GM18508 (cell line): ENCODE results near the gene CDC42EP5.
"Not testable (repeated sequence)": the region's sequence is repeated elsewhere in the genome, so short reads cannot be mapped to it uniquely, and the experiment has no call there.

Experiments used
- ATAC-seq: cut with Tn5 transposase; IDR thresholded peaks from one replicate; pipeline ENCODE4 v1.9.1; 2021; ENCODE audit warnings: moderate number of reproducible peaks; ENCODE audit not compliant: insufficient read depth, unreplicated experiment

Gene CDC42EP5

GRCh38 chr19:54473071-54473891, at the start of gene CDC42EP5:
CDC42EP5 (minus strand) TSS chr19:54473296; CDS start chr19:54465547, 7,749 bp downstream.
- ATAC-seq: no peak

DNA sequence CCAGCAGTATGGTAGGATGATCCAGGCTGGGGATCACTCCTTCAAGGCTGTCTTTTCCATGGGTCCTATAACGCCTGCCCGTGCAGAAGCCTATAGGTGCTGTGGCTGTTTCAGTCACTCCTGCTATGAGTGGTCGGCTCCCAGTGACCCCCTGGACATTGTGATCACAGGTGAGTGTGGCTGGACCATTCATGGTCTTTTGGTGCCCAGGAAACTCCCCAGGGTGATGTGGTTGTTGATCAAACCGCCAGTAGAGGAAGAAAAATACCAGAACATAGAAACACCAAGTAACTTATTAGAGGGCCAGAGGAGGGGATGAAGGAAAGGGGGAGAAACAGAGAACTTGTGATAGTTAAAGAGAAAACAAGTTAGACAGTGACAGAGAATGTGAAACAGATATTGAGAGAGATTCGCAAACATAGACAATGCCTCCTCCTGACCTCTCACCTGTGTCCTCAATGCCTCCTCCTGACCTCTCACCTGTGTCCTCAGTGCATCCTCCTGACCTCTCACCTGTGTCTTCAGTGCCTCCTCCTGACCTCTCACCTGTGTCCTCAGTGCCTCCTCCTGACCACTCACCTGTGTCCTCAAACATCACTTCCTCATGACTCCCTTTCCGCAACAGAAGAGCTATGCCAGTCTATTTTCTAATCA, 48.9 kb upstream of the CDC42EP5 start:
- no peak for ATAC-seq

GRCh38 chr19:54521022-54521859, 48.1 kb upstream of the CDC42EP5 start:
- no peak for ATAC-seq

DNA sequence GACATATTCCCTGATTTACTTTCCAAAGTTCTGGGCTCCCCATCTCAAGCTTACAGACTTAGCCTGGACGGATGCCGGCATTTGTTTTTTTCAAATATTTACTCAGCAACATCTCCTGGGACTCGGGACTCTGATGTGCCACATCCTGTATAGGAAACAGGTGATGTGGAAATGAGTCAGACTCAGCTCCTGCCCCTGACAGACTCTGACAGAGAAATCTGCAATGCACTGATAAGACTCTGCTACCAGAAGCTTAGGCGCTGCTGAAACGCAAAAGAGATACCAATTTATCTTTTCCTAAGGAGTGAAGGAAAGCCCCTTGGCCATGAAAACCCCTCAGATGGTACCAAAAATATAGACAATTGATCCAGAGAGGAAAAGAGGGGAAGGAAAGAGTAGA, 45.7 kb upstream of the CDC42EP5 start:
- peak; percentile 55 for ATAC-seq

DNA sequence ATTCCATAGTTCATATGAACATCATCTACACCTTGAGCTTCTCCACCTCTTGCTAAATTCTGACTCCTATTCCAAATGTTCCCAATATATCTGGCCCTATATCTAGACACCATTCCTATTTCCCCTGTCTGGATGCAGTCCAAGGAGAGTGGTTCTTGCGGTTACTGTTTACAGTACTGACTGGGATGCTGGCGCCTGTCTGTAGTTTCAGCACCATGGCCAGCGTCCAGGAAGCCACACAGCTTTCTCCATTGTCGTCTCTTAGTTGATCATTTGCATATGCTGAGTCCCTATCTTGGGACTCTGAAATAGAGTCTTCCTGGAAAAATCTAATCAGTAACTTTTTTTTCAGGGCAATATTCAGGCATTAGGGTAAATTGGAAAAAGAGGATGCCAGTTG, 44.4 kb upstream of the CDC42EP5 start:
- ATAC-seq: no peak

DNA sequence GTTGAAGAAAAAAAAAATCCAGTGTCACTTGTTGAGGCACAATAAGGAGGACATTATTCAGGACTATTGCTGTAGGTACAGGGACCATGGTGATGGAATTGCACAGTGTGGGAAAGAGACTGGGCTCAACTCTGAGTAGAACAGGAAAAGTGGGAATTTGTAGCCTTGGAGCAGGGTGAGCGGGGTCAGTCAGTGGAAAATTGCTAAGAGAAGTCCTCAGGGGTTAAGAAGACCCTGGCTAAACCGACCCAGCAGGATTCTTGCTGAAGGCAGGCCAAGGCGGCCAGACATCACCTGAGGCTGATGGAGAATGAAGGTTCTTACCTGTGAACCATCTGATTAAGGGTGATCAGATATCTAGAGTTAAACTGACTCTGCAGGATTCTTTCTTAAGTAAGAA, 42.1 kb upstream of the CDC42EP5 start:
- ATAC-seq: no peak

- ATAC-seq: not testable (repeated sequence)
These were observed 36.3 kb upstream of the CDC42EP5 start for GRCh38 chr19:54509200-54509940.

DNA sequence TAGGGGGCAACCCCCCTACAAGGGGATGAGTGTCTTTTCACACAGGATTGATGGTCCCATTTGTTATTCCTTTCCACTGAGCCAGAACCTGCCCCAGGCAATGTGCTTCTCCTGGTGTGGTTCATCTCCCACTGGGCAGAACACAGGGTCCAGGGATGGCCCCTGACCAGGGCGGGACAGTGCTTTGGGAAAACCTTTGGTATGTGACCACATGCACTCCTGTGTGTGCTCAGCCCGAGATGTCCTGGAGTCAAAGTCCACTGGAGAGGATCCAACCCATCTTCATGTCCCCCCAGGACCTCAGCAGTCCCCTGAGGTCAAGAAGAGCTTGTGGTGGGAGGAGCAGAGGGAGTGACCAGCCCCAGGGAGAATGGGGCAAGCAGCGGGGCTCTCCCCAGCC, 35.4 kb upstream of the CDC42EP5 start:
- not testable (repeated sequence) for ATAC-seq

- ATAC-seq: no peak
These were observed 34.7 kb upstream of the CDC42EP5 start for GRCh38 chr19:54507824-54508223.

DNA sequence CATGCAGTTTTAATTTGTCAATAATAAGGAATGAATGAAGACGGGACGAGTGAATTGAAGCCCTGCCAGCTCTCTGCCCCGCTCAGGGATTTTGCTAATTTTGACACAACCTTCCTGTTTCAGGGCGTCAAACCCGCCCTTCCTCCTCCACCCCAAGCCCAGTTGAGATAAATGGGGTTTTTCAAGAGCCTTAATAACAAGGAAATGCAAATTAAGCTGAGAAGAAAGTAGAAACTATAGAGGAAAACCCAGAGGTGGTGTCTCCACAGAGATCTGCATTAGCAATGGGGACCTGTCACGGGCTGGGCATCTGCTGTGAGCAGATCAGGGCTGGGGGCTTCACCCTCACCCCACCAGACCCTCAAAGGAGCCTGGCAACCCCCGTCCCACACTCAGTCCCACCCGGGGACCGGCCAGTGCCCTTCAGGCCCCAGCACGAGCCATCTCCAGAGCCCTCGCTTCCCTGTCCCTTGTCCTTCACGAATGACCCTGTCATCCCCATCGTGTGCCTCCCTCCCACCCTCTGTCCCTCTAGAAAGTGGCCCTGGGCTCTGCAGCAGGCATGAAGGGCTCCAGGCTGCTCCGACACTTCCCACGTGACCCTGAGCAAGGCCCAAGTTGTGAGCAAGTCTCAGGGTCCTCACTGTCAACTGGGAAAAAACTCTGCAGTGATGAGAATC, 34.1 kb upstream of the CDC42EP5 start:
- not testable (repeated sequence) for ATAC-seq

DNA sequence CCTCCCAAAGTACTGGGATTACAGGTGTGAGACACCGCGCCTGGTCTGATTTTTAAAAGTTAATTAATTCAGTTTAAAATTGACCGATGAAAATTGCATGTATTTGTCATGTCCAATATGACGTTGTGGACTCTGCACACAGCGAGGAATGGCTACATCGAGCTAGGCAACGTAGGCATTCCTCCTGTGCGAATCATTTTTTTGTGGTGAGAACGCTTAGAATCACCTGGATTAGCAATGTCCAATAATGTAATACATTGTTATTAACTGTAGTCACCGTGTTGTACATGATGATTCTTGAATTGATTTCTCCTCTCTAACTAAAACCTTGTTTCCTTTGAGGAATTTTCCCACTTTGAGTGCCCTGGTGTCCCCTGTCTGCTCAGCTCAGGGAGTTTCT, 33.0 kb upstream of the CDC42EP5 start:
- no peak for ATAC-seq

- ATAC-seq: not testable (repeated sequence)
These were observed 32.4 kb upstream of the CDC42EP5 start for GRCh38 chr19:54505542-54505941.

- no peak for ATAC-seq
These were observed 29.5 kb upstream of the CDC42EP5 start, which contains the start of gene LAIR2 for GRCh38 chr19:54502518-54503048. LAIR2 (plus strand) TSS chr19:54502831; CDS start chr19:54502919, 88 bp downstream.

- ATAC-seq: not testable (repeated sequence)
These were observed 25.3 kb upstream of the CDC42EP5 start for GRCh38 chr19:54498451-54498772.

GRCh38 chr19:54497747-54498450, 24.8 kb upstream of the CDC42EP5 start:
- not testable (repeated sequence) for ATAC-seq

DNA sequence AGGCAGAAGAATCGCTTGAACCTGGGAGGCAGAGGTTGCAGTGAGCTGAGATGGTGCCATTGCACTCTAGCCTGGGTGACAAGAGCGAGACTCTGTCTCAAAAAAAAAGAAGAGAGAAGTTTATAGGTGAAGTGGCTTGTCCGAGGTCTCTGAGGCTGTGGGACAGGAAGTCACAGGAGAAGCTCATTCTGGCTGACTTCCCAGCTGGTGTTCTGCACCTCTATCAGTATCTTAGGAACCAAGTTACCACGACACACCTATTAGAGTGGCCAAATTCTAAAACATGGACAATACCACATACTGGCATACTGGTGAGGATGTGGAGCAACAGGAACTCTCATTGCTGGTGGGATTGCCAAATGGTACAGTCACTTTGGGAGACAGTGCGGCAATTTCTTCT, 22.2 kb upstream of the CDC42EP5 start:
- not testable (repeated sequence) for ATAC-seq

DNA sequence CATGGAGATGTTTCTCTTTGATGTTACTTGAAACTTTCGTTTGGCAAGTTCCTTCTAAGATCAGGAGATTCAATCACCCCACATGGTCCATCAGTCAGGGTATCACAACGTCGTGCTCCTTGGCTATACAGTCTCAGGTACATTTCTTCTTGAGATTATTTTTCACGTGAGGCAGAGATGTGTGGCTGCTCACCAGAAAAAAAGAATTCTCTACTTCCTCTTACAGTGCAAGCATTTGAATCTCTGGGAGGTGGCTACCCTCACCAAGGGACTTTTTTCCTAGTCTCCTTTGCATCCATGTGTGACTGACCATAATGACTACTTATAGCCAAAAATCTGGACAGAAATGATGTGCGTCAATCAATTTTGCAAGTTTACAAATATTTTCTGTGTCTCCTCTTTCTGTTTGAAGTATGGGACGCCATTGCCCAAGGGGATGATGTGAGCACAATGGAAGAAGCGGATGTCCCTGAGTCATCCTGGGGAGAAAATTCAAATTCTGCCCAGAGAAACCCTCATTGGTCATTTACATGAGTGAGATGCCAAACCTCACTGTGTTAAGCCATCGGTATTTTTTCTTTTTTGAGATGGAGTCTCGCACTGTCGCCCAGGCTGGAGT, 21.0 kb upstream of the CDC42EP5 start:
- no peak for ATAC-seq

- not testable (repeated sequence) for ATAC-seq
These were observed 20.0 kb upstream of the CDC42EP5 start for GRCh38 chr19:54493056-54493455.
